ENCODE measurements around the gene ITGA4. TPM values are rescaled to one million over a fixed set of nuclear protein-coding genes. Genes with fewer than 3 reads are reported as not detected.

The ITGA4 gene
- total RNA-seq, 1 donor from 2014 or later, result 9.5 TPM

- Mint-ChIP-seq H3K4me3 (no peak overlapping the region), H3K4me1 (ENCODE audit: unreplicated experiment) (no peaks in the 10 kb centered on the region), H3K36me3 (no peaks in the 10 kb centered on the region), H3K27ac (no peak overlapping the region), H3K9me3 (no peaks in the 10 kb centered on the region), H3K27me3 (peaks cover 19% of the 10 kb centered on the region)
- TF ChIP-seq CTCF (conservative IDR thresholded peaks at IDR 0.05), result peak; percentile 91
- DNase-seq (ENCODE audit: extremely low spot score, unreplicated experiment), result no peak
These were observed 9.7 kb downstream of the ITGA4 start for GRCh38 chr2:181466661-181467576.

- no peak overlapping the region for H3K27ac Mint-ChIP-seq
- no peak for DNase-seq (ENCODE audit: extremely low spot score, unreplicated experiment)
- H3K9me3 Mint-ChIP-seq, result no peaks in the 10 kb centered on the region
- no peaks in the 10 kb centered on the region for H3K4me1 Mint-ChIP-seq (ENCODE audit: unreplicated experiment)
- no peak for TF ChIP-seq CTCF (conservative IDR thresholded peaks at IDR 0.05)
- H3K27me3 Mint-ChIP-seq, result peaks cover 14% of the 10 kb centered on the region
- no peaks in the 10 kb centered on the region for H3K36me3 Mint-ChIP-seq
- H3K4me3 Mint-ChIP-seq, result no peak overlapping the region
These were observed 11.0 kb downstream of the ITGA4 start for GRCh38 chr2:181467966-181468707.

GRCh38 chr2:181468811-181469210 lies 11.6 kb downstream of the ITGA4 start:
- no peaks in the 10 kb centered on the region for H3K9me3 Mint-ChIP-seq
- no peak for TF ChIP-seq CTCF (conservative IDR thresholded peaks at IDR 0.05)
- DNase-seq (ENCODE audit: extremely low spot score, unreplicated experiment), result no peak
- no peak overlapping the region for H3K4me3 Mint-ChIP-seq
- no peaks in the 10 kb centered on the region for H3K4me1 Mint-ChIP-seq (ENCODE audit: unreplicated experiment)
- peaks cover 8% of the 10 kb centered on the region for H3K27me3 Mint-ChIP-seq
- H3K27ac Mint-ChIP-seq, result no peak overlapping the region
- H3K36me3 Mint-ChIP-seq, result no peaks in the 10 kb centered on the region

GRCh38 chr2:181471226-181471625 lies 14.0 kb downstream of the ITGA4 start:
- no peak overlapping the region for H3K4me3 Mint-ChIP-seq
- no peak for DNase-seq (ENCODE audit: extremely low spot score, unreplicated experiment)
- no peaks in the 10 kb centered on the region for H3K4me1 Mint-ChIP-seq (ENCODE audit: unreplicated experiment)
- no peaks in the 10 kb centered on the region for H3K9me3 Mint-ChIP-seq
- H3K27me3 Mint-ChIP-seq, result no peaks in the 10 kb centered on the region
- H3K27ac Mint-ChIP-seq, result no peak overlapping the region
- no peaks in the 10 kb centered on the region for H3K36me3 Mint-ChIP-seq
- TF ChIP-seq CTCF (conservative IDR thresholded peaks at IDR 0.05), result no peak

- H3K4me1 Mint-ChIP-seq (ENCODE audit: unreplicated experiment), result no peaks in the 10 kb centered on the region
- TF ChIP-seq CTCF (conservative IDR thresholded peaks at IDR 0.05), result no peak
- H3K36me3 Mint-ChIP-seq, result no peaks in the 10 kb centered on the region
- no peak overlapping the region for H3K27ac Mint-ChIP-seq
- H3K27me3 Mint-ChIP-seq, result no peaks in the 10 kb centered on the region
- H3K9me3 Mint-ChIP-seq, result no peaks in the 10 kb centered on the region
- H3K4me3 Mint-ChIP-seq, result no peak overlapping the region
- no peak for DNase-seq (ENCODE audit: extremely low spot score, unreplicated experiment)
These were observed 14.6 kb downstream of the ITGA4 start for GRCh38 chr2:181471783-181472182.
